DOHH2 (cell line): Measurements from ENCODE around the gene FTSJ3.

Experiments used
- H3F3A ChIP-seq: fragments of 200-600 bp; sonication (generic), shearing (Covaris generic); 2 replicates; pipeline ENCODE4 v1.6.0; 2016; ENCODE audit warnings: antibody characterized with exemption, mild to moderate bottlenecking; ENCODE audit not compliant: control insufficient read depth, insufficient read depth
- H3K27ac ChIP-seq: fragments of 200-600 bp; sonication (generic); 2 replicates; pipeline ENCODE4 v1.5.1; 2014; ENCODE audit warnings: low read depth, mild to moderate bottlenecking, low read length, moderate library complexity
- H3K27me3 ChIP-seq: fragments of 200-600 bp; sonication (generic); 2 replicates; pipeline ENCODE4 v1.6.1; 2014; ENCODE audit warnings: mild to moderate bottlenecking, low read length, mixed read lengths; ENCODE audit not compliant: control insufficient read depth
- H3K36me3 ChIP-seq: fragments of 200-600 bp; sonication (generic); 2 replicates; pipeline ENCODE4 v1.6.1; 2014; ENCODE audit warnings: mild to moderate bottlenecking, low read length, moderate library complexity, mixed read lengths; ENCODE audit not compliant: control insufficient read depth
- H3K4me1 ChIP-seq: fragments of 200-600 bp; sonication (generic); 2 replicates; pipeline ENCODE4 v1.6.1; 2014; ENCODE audit warnings: mild to moderate bottlenecking, low read length, mixed read lengths; ENCODE audit not compliant: control insufficient read depth
- H3K4me2 ChIP-seq: fragments of 200-600 bp; sonication (generic); 2 replicates; pipeline ENCODE4 v1.6.0; 2014; ENCODE audit warnings: mild to moderate bottlenecking, low read length, moderate library complexity
- H3K4me3 ChIP-seq: fragments of 200-600 bp; sonication (generic); 2 replicates; pipeline ENCODE4 v1.5.1; 2014; ENCODE audit warnings: mild to moderate bottlenecking, low read length, mixed read lengths
- H3K79me2 ChIP-seq: fragments of 200-600 bp; sonication (generic); 2 replicates; pipeline ENCODE4 v1.6.1; 2014; ENCODE audit warnings: mild to moderate bottlenecking, low read length, mixed read lengths; ENCODE audit not compliant: control insufficient read depth
- H3K9me2 ChIP-seq: fragments of 200-600 bp; sonication (generic); replicated peaks from 2 replicates; pipeline ENCODE4 v1.6.1; 2014; ENCODE audit warnings: mild to moderate bottlenecking, low read length, mixed read lengths; ENCODE audit not compliant: control insufficient read depth
- H3K9me3 ChIP-seq: fragments of 200-600 bp; sonication (generic); 2 replicates; pipeline ENCODE4 v1.6.1; 2014; ENCODE audit warnings: antibody characterized with exemption, low read length, mixed read lengths; ENCODE audit not compliant: control insufficient read depth, insufficient read depth
- H4K20me1 ChIP-seq: fragments of 200-600 bp; sonication (generic); 2 replicates; pipeline ENCODE4 v1.6.0; 2014; ENCODE audit warnings: low read depth, mild to moderate bottlenecking, antibody characterized with exemption, low read length, moderate library complexity; ENCODE audit not compliant: control insufficient read depth, insufficient read depth
- CTCF ChIP-seq: fragments of 200-600 bp; sonication (generic); IDR thresholded peaks from one replicate; pipeline ENCODE4 v1.5.1; 2014; ENCODE audit warnings: antibody characterized with exemption, mild to moderate bottlenecking, low read depth, low read length; ENCODE audit not compliant: poor library complexity, severe bottlenecking
- EZH2phosphoT487 ChIP-seq: fragments of 200-600 bp; sonication (generic); IDR thresholded peaks from 2 replicates; pipeline ENCODE4 v1.6.1; 2017; ENCODE audit warnings: borderline replicate concordance, mild to moderate bottlenecking, antibody characterized with exemption, low read length, moderate library complexity, mixed read lengths

FTSJ3 gene

GRCh38 chr17:63822537-63822936 is 4.9 kb downstream of the FTSJ3 start:
- Histone ChIP-seq H4K20me1 (peaks cover 6% of the 10 kb centered on the region; the same call in 1 of the 2 replicates), H3K9me2 (no peaks in the 10 kb centered on the region), H3F3A (peaks cover 22% of the 10 kb centered on the region), H3K27ac (no peak overlapping the region), H3K27me3 (no peaks in the 10 kb centered on the region), H3K4me2 (no peak overlapping the region), H3K4me1 (peaks cover 27% of the 10 kb centered on the region), H3K4me3 (no peak overlapping the region), H3K36me3 (peaks cover 86% of the 10 kb centered on the region), H3K9me3 (no peaks in the 10 kb centered on the region), H3K79me2 (peaks cover 61% of the 10 kb centered on the region)
- TF ChIP-seq CTCF (no peak), EZH2phosphoT487 (no peak)

- no peak overlapping the region for H3K4me3 ChIP-seq
- peaks cover 27% of the 10 kb centered on the region for H3K4me1 ChIP-seq
- TF ChIP-seq EZH2phosphoT487 (no peak), CTCF (no peak)
- no peak overlapping the region for H3K4me2 ChIP-seq
- H4K20me1 ChIP-seq: peaks cover 6% of the 10 kb centered on the region; the same call in 1 of the 2 replicates
- peaks cover 93% of the 10 kb centered on the region for H3K36me3 ChIP-seq
- H3K27ac ChIP-seq: 0 out of 2 replicates have a peak overlapping the region, but pooled peaks have one; percentile 8
- peaks cover 59% of the 10 kb centered on the region for H3K79me2 ChIP-seq
- H3F3A ChIP-seq: peaks cover 26% of the 10 kb centered on the region
- H3K9me2 ChIP-seq: no peaks in the 10 kb centered on the region
- H3K9me3 ChIP-seq: no peaks in the 10 kb centered on the region
- no peaks in the 10 kb centered on the region for H3K27me3 ChIP-seq
These were observed 5.7 kb downstream of the FTSJ3 start for GRCh38 chr17:63821804-63822203.

GRCh38 chr17:63820963-63821561 is 6.4 kb downstream of the FTSJ3 start:
- Histone ChIP-seq H3K79me2 (peaks cover 52% of the 10 kb centered on the region), H4K20me1 (peaks cover 6% of the 10 kb centered on the region; the same call in 1 of the 2 replicates), H3K4me2 (no peak overlapping the region), H3K27ac (no peak overlapping the region), H3K4me3 (no peak overlapping the region), H3K27me3 (no peaks in the 10 kb centered on the region), H3K9me3 (no peaks in the 10 kb centered on the region), H3K9me2 (no peaks in the 10 kb centered on the region), H3F3A (peaks cover 34% of the 10 kb centered on the region), H3K36me3 (peaks cover 96% of the 10 kb centered on the region), H3K4me1 (peaks cover 26% of the 10 kb centered on the region)
- no peak for TF ChIP-seq CTCF
- TF ChIP-seq EZH2phosphoT487: no peak
